A673 (cell line): Measurements from ENCODE around the gene DPYSL4. TPM values are rescaled to one million over a fixed set of nuclear protein-coding genes. Genes with fewer than 3 reads are reported as not detected.

Experiments
- BruUV-seq: library from RNA; stranded (reverse); fragments of 400-500 nt; replicated peaks from 2 replicates; lab custom pipeline; 2021; lab: Mats Ljungman, UMichigan
- CTCF ChIA-PET: fragments of 300-600 bp; sonication (Branson Sonifier 250); formaldehyde crosslinking; loops from one replicate; lab custom pipeline; 2022; ENCODE audit warnings: antibody characterized with exemption; lab: Charles Lee
- POLR2A ChIA-PET: fragments of 300-600 bp; sonication (Branson Sonifier 250); formaldehyde crosslinking; loops from one replicate; lab custom pipeline; 2022; ENCODE audit warnings: antibody characterized with exemption; ENCODE audit not compliant: low non-redundant PET; lab: Charles Lee
- DNase-seq: peaks from one replicate; pipeline ENCODE4 v3.0.0-alpha.2; 2015; ENCODE audit warnings: low spot score
- H3K27ac ChIP-seq: fragments of 200-600 bp; sonication (generic); 2 replicates; pipeline ENCODE4 v1.5.1; 2016; ENCODE audit warnings: mixed run types, low read depth, mild to moderate bottlenecking, mixed read lengths, antibody characterized with exemption, low read length; ENCODE audit not compliant: poor library complexity, severe bottlenecking
- H3K27me3 ChIP-seq: fragments of 200-600 bp; sonication (generic); replicated peaks from 2 replicates; pipeline ENCODE4 v1.6.1; 2017; ENCODE audit warnings: mixed run types, low read depth, mild to moderate bottlenecking, mixed read lengths, antibody characterized with exemption, low read length; ENCODE audit not compliant: insufficient read depth, poor library complexity
- H3K36me3 ChIP-seq: fragments of 200-600 bp; sonication (generic); 2 replicates; pipeline ENCODE4 v1.6.1; 2016; ENCODE audit warnings: mixed run types, mild to moderate bottlenecking, mixed read lengths, antibody characterized with exemption, low read length; ENCODE audit not compliant: insufficient read depth, poor library complexity, severe bottlenecking
- H3K4me1 ChIP-seq: fragments of 200-600 bp; sonication (generic); 2 replicates; pipeline ENCODE4 v1.6.1; 2017; ENCODE audit warnings: mixed run types, mild to moderate bottlenecking, mixed read lengths, antibody characterized with exemption, low read length; ENCODE audit not compliant: insufficient read depth, poor library complexity, severe bottlenecking
- H3K4me3 ChIP-seq: fragments of 200-600 bp; sonication (generic); 2 replicates; pipeline ENCODE4 v1.5.1; 2016; ENCODE audit warnings: low read depth, mixed run types, mild to moderate bottlenecking, mixed read lengths, low read length; ENCODE audit not compliant: poor library complexity, severe bottlenecking
- H3K9me3 ChIP-seq: fragments of 200-600 bp; sonication (generic); 2 replicates; pipeline ENCODE4 v1.6.1; 2016; ENCODE audit warnings: mixed run types, low read depth, mild to moderate bottlenecking, mixed read lengths, antibody characterized with exemption, low read length; ENCODE audit not compliant: poor library complexity, severe bottlenecking
- EZH2 ChIP-seq: fragments of 200-600 bp; sonication (generic); IDR thresholded peaks from 2 replicates; pipeline ENCODE4 v1.6.1; 2017; ENCODE audit warnings: borderline replicate concordance, low read depth, mild to moderate bottlenecking, mixed read lengths, antibody characterized with exemption, low read length; ENCODE audit not compliant: poor library complexity, severe bottlenecking
- intact Hi-C: fragments of 100-400 bp; cut with micrococcal nuclease; formaldehyde crosslinking; loops from one replicate; pipeline ENCODE4 v1.10.0; 2022; ENCODE audit not compliant: unreplicated experiment
- total RNA-seq: library from RNA; stranded (reverse); gene quantifications from 2 replicates; pipeline ENCODE4 v1.2.3, GENCODE V29; 2021
- TF ChIP-seq, protein P1 (sequence below): fragments of 300-800, 200-600 bp; sonication (generic); conservative IDR thresholded peaks from 2 replicates; pipeline ENCODE4 v1.5.1; 2017; ENCODE audit warnings: low read depth, mild to moderate bottlenecking, antibody characterized with exemption, low read length, moderate library complexity, mixed read lengths

The DPYSL4 gene
- total RNA-seq, 1 experiment from 2014 or later = 13.1 TPM

DNA sequence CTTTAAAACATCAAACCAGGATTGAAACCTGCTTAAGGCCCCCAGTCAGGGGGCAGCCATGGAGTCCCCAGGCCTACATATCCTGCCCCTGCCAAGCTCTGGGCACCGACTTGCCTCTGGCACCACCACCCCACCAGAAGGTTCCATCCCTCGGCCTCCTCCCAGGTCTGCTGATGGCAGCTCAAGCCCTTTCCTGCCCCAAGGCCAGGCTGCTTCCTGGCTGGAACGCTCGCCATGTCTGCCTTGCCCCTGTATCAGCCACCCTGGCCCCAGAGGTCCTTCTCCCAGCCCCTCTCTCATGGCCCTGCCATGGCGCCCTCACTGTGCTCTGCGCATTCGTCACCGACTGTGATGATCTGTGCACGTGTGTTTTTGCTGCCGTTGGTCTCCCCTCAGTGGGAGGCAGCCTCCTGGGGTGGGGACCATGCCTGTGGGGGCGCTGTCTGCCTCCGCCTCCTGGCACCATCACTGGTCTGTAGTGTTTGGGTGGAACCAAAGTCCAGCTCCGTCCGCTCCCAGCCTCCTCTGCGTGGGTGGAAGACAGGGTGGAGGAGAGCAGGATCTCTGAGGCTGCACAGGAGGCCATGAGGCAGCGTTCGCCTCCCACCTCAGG is 3.2 kb downstream of the DPYSL4 start:
- H3K4me1 ChIP-seq = peaks cover 10% of the 10 kb centered on the region
- peaks cover 30% of the 10 kb centered on the region for H3K27me3 ChIP-seq
- intact Hi-C loops = no loop called here
- ChIA-PET CTCF (no interaction called here), POLR2A (no interaction called here)
- H3K4me3 ChIP-seq = no peak overlapping the region
- no peaks in the 10 kb centered on the region for H3K9me3 ChIP-seq
- no peaks in the 10 kb centered on the region for H3K36me3 ChIP-seq
- TF ChIP-seq EZH2 = no peak
- TF ChIP-seq, protein P1, sequence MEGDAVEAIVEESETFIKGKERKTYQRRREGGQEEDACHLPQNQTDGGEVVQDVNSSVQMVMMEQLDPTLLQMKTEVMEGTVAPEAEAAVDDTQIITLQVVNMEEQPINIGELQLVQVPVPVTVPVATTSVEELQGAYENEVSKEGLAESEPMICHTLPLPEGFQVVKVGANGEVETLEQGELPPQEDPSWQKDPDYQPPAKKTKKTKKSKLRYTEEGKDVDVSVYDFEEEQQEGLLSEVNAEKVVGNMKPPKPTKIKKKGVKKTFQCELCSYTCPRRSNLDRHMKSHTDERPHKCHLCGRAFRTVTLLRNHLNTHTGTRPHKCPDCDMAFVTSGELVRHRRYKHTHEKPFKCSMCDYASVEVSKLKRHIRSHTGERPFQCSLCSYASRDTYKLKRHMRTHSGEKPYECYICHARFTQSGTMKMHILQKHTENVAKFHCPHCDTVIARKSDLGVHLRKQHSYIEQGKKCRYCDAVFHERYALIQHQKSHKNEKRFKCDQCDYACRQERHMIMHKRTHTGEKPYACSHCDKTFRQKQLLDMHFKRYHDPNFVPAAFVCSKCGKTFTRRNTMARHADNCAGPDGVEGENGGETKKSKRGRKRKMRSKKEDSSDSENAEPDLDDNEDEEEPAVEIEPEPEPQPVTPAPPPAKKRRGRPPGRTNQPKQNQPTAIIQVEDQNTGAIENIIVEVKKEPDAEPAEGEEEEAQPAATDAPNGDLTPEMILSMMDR = no peak
- no TSS peak for BruUV-seq
- no peak for DNase-seq
- no peak overlapping the region for H3K27ac ChIP-seq

DNA sequence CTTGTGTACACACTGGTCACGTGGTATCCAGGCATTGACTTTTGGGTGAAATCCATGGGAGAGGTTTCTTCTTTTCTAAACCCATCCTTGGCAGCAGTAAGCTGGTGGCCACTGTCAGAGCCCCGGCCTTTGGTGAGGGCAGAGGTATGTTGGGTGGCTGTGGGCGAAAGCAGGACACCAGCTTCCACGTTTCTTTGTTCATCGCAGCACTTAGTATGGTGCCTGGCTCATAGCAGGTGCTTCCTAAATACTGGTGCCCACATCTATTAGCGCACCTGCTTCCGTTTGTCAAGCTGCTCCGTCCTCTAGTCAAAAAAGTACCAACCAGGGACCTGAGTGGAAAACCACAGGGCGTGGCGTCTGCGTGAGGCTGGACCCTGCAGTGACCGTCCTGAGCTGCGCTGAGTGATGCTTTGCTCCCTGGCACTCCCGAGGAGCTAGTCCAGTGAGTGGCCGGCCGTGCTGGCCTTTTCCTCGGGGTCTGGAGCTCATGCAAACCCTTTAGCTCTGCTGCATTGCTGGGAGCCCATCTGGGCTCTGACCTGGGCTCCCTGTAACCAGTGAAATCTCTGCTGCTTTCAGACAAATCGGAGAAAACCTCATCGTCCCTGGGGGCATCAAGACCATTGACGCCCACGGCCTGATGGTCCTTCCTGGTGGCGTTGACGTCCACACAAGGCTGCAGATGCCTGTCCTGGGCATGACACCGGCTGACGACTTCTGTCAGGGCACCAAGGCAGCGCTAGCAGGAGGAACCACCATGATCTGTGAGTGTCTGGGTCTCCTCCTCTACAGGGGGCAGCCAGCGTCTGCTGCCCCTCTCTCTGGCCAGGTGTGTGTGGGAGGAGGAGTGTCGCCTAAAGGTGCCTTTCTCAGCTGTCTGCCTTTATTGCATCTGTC is 5.6 kb downstream of the DPYSL4 start:
- peaks cover 12% of the 10 kb centered on the region for H3K27me3 ChIP-seq
- H3K9me3 ChIP-seq = no peaks in the 10 kb centered on the region
- BruUV-seq = no TSS peak
- ChIA-PET POLR2A (no interaction called here), CTCF (no interaction called here)
- no peak overlapping the region for H3K27ac ChIP-seq
- intact Hi-C loops = no loop called here
- H3K4me3 ChIP-seq = no peak overlapping the region
- DNase-seq = no peak
- H3K36me3 ChIP-seq = no peaks in the 10 kb centered on the region
- no peak for TF ChIP-seq EZH2
- TF ChIP-seq, protein P1 = no peak
- peaks cover 5% of the 10 kb centered on the region for H3K4me1 ChIP-seq

DNA sequence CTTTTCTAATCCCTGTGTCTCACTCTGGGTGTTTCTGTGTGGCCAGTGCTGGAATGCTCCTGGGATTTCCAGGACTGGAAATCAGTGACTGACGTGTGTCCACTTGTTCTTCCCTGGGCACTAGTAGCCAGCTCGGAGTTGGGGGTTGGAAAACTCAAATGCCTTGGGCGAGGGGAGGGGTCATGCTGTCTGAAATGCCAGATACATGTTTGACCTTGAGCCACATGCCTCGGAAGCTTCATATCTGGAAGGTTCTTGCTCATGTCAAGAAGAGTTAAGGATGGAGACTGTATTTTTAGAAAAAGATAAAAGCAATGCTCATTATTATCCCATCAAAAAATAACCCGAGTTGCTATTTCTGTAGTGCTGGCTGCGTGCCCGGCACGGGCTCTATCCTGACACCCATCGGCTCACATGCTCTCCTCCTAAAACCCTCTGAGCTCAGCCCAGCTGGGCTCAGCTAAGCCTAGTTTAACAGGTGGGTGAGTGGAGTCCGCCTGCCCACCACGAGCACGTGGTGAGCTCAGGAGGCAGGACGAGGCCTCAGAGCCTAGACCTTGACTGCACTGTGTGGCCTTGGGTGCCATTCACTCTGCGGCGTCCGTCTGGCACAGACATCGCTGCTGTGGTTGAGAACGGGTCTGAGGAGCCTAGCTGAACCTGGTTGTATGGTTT is 6.4 kb downstream of the DPYSL4 start:
- BruUV-seq = no TSS peak
- Histone ChIP-seq H3K27ac (no peak overlapping the region), H3K9me3 (no peaks in the 10 kb centered on the region), H3K4me3 (no peak overlapping the region), H3K4me1 (peaks cover 2% of the 10 kb centered on the region), H3K27me3 (peaks cover 4% of the 10 kb centered on the region), H3K36me3 (no peaks in the 10 kb centered on the region)
- intact Hi-C loops = no loop called here
- POLR2A ChIA-PET = no interaction called here
- DNase-seq = no peak
- no peak for TF ChIP-seq EZH2
- TF ChIP-seq, protein P1 = no peak
- CTCF ChIA-PET = interaction anchor here (0.6 kb wide), 1 partner anchor 28 kb away, joined by 3 read pairs; no protein-coding TSS in a partner anchor
